ENCODE measurements around the gene TECPR2.

Gene TECPR2

DNA sequence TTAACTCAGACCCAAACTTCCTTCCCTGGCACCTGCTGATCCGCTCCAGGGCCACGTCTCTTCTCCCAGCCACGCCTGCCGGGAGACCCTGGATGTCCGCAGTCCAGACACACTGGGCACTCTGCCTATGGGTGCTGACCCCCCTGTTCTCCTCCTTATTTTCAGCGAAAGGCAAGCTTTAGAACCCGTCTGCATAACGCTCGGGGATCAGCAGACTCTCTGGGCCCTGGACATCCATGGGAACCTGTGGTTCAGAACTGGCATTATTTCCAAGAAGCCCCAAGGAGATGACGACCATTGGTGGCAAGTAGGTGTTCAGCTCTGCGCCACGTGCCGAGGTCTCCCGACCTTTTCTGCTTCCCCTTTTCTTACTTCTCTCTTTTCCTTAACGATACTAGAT, 82.9 kb downstream of the TECPR2 start:
- DNase-seq (ENCODE audit: insufficient read length, low spot score) (no peak), FAIRE-seq (no peak)
- TF ChIP-seq SPI1 (IDR thresholded peaks at IDR 0.05; ENCODE audit: low read depth, low read length) = no peak
- no peak for TF ChIP-seq POLR2A (IDR thresholded peaks at IDR 0.05; ENCODE audit: low read depth, low read length)
- TF ChIP-seq PAX5 (IDR thresholded peaks at IDR 0.05; ENCODE audit: insufficient read depth, low read length, severe bottlenecking) = no peak
- TF ChIP-seq TAF1 (IDR thresholded peaks at IDR 0.05; ENCODE audit: low read depth, low read length) = no peak
- no peak for TF ChIP-seq POLR2AphosphoS5 (IDR thresholded peaks at IDR 0.05; ENCODE audit: low read depth, low read length)
- TF ChIP-seq POU2F2 (IDR thresholded peaks at IDR 0.05; ENCODE audit: low read depth, low read length) = no peak

DNA sequence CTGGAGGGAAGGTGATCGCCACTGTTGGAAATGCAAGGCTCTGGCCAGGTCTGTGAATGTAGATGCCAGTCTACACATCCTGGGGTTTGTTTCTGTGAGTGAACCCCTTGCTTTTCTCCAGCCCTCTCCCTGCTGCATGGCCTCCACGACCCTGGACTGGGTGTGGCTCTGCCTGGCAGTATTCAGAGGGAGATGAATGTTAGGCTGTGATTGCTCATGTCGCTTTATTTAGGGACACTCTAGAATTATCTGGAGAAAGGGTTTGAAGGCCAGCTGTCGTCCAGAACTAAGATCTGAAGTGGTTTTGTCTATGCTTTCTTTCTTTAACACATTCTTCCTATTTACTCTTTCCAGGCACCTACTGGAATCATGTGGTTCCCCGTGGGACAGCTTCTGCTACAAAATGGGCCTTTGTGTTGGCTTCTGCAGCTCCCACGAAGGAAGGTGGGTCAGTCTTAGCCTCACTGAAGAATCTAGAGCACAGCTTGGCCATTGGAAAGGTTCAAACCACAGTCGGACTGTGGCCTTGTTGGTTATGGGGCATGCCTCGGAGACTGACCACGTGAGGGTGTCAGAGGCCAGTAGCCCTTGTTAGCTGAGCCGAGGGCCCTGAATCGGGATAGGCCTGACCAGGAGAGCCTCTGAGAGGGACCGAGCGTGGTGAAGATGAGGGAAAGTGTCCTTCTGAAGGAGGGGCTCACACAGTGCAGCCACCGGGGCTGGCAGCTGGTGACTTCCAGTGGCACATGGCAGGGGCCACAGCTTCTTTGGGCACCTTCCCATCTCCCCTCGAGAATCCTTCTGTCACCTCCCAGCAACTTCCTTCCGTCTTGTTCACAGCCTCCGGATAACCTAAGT, 87.7 kb downstream of the TECPR2 start:
- TF ChIP-seq POLR2A (IDR thresholded peaks at IDR 0.05; ENCODE audit: low read depth, low read length) (no peak), TAF1 (IDR thresholded peaks at IDR 0.05; ENCODE audit: low read depth, low read length) (no peak), POU2F2 (IDR thresholded peaks at IDR 0.05; ENCODE audit: low read depth, low read length) (no peak), POLR2AphosphoS5 (IDR thresholded peaks at IDR 0.05; ENCODE audit: low read depth, low read length) (no peak), PAX5 (IDR thresholded peaks at IDR 0.05; ENCODE audit: insufficient read depth, low read length, severe bottlenecking) (no peak), SPI1 (IDR thresholded peaks at IDR 0.05; ENCODE audit: low read depth, low read length) (no peak)
- DNase-seq (ENCODE audit: insufficient read length, low spot score) = no peak
- FAIRE-seq = no peak

DNA sequence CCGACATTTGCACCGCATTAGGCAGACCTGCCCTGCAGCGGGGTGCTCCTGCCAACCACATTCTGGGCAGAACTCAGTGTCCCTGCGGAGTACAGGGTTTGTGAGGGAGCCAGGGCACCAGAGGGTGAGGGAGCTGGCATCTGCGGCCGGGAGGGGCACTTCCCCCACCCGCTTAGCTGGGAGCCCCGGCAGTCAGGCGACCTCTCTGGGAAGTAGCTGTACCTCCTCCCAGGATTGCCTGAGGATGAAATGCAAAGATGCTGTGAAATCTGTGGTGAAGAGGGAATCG, 88.3 kb downstream of the TECPR2 start:
- DNase-seq (ENCODE audit: insufficient read length, low spot score) (no peak), FAIRE-seq (no peak)
- no peak for TF ChIP-seq PAX5 (IDR thresholded peaks at IDR 0.05; ENCODE audit: insufficient read depth, low read length, severe bottlenecking)
- TF ChIP-seq POLR2A (IDR thresholded peaks at IDR 0.05; ENCODE audit: low read depth, low read length) = no peak
- TF ChIP-seq TAF1 (IDR thresholded peaks at IDR 0.05; ENCODE audit: low read depth, low read length) = no peak
- TF ChIP-seq SPI1 (IDR thresholded peaks at IDR 0.05; ENCODE audit: low read depth, low read length) = no peak
- no peak for TF ChIP-seq POU2F2 (IDR thresholded peaks at IDR 0.05; ENCODE audit: low read depth, low read length)
- no peak for TF ChIP-seq POLR2AphosphoS5 (IDR thresholded peaks at IDR 0.05; ENCODE audit: low read depth, low read length)

DNA sequence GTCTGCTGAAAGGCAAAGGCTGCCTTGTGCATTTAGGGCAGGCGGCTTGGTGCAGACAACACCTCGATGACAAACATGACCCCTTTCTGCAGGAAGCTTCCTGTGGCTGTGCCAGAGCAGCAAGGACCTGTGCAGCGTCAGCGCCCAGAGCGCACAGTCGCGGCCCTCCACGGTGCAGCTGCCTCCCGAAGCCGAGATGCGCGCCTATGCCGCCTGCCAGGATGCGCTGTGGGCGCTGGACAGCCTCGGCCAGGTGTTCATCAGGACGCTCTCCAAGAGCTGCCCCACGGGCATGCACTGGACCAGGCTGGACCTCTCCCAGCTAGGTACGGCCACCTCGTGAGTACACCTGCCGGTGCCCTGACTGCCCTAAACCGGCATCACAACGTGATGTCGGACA, 89.6 kb downstream of the TECPR2 start:
- FAIRE-seq (no peak), DNase-seq (ENCODE audit: insufficient read length, low spot score) (no peak)
- TF ChIP-seq POU2F2 (IDR thresholded peaks at IDR 0.05; ENCODE audit: low read depth, low read length) (no peak), POLR2A (IDR thresholded peaks at IDR 0.05; ENCODE audit: low read depth, low read length) (no peak), TAF1 (IDR thresholded peaks at IDR 0.05; ENCODE audit: low read depth, low read length) (no peak), SPI1 (IDR thresholded peaks at IDR 0.05; ENCODE audit: low read depth, low read length) (no peak), PAX5 (IDR thresholded peaks at IDR 0.05; ENCODE audit: insufficient read depth, low read length, severe bottlenecking) (no peak), POLR2AphosphoS5 (IDR thresholded peaks at IDR 0.05; ENCODE audit: low read depth, low read length) (no peak)

DNA sequence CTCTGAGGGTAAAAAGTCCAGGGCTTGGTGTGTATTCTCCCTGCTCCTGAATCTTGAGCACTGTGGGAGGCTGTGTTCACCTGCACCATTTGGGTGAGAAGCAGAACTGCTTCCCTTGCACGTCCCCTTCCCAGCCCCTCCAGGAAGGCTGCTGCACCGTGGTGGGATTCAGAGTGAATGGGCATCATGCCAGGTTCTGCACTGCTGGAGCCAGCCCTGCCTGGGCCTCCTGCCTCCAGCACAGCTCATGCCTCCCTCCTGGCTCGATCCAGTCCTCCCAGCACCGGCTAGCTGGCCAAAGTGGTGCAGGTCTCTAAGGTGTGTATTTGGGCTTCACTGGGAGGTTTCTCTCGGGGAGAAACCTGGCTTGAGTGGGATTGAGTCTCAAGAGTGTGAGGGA, 92.0 kb downstream of the TECPR2 start:
- no peak for TF ChIP-seq POU2F2 (IDR thresholded peaks at IDR 0.05; ENCODE audit: low read depth, low read length)
- TF ChIP-seq POLR2A (IDR thresholded peaks at IDR 0.05; ENCODE audit: low read depth, low read length) = no peak
- no peak for TF ChIP-seq TAF1 (IDR thresholded peaks at IDR 0.05; ENCODE audit: low read depth, low read length)
- TF ChIP-seq POLR2AphosphoS5 (IDR thresholded peaks at IDR 0.05; ENCODE audit: low read depth, low read length) = no peak
- TF ChIP-seq PAX5 (IDR thresholded peaks at IDR 0.05; ENCODE audit: insufficient read depth, low read length, severe bottlenecking) = no peak
- TF ChIP-seq SPI1 (IDR thresholded peaks at IDR 0.05; ENCODE audit: low read depth, low read length) = no peak
- DNase-seq (ENCODE audit: insufficient read length, low spot score) (no peak), FAIRE-seq (no peak)

DNA sequence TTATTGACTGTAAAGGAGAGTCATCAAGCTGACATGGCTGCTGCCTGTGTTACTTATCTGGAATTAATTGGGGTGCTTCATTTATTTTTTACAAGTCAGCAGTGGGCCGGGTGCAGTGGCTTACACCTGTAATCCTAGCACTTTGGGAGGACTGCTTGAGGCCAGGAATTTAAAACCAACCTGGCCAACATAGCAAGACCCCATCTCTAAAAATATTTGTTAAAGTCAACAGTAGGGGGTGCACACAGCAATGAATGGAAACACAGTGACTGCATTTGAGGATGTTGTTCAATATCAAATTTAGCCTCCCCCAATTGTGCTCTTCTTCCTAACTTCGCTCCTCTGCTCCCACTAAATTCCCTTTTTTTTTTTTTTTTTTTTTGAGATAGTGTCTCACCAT, 94.8 kb downstream of the TECPR2 start:
- FAIRE-seq (no peak), DNase-seq (ENCODE audit: insufficient read length, low spot score) (no peak)
- TF ChIP-seq TAF1 (IDR thresholded peaks at IDR 0.05; ENCODE audit: low read depth, low read length) = no peak
- TF ChIP-seq POU2F2 (IDR thresholded peaks at IDR 0.05; ENCODE audit: low read depth, low read length) = no peak
- TF ChIP-seq POLR2AphosphoS5 (IDR thresholded peaks at IDR 0.05; ENCODE audit: low read depth, low read length) = no peak
- TF ChIP-seq POLR2A (IDR thresholded peaks at IDR 0.05; ENCODE audit: low read depth, low read length) = no peak
- TF ChIP-seq SPI1 (IDR thresholded peaks at IDR 0.05; ENCODE audit: low read depth, low read length) = no peak
- TF ChIP-seq PAX5 (IDR thresholded peaks at IDR 0.05; ENCODE audit: insufficient read depth, low read length, severe bottlenecking) = no peak

DNA sequence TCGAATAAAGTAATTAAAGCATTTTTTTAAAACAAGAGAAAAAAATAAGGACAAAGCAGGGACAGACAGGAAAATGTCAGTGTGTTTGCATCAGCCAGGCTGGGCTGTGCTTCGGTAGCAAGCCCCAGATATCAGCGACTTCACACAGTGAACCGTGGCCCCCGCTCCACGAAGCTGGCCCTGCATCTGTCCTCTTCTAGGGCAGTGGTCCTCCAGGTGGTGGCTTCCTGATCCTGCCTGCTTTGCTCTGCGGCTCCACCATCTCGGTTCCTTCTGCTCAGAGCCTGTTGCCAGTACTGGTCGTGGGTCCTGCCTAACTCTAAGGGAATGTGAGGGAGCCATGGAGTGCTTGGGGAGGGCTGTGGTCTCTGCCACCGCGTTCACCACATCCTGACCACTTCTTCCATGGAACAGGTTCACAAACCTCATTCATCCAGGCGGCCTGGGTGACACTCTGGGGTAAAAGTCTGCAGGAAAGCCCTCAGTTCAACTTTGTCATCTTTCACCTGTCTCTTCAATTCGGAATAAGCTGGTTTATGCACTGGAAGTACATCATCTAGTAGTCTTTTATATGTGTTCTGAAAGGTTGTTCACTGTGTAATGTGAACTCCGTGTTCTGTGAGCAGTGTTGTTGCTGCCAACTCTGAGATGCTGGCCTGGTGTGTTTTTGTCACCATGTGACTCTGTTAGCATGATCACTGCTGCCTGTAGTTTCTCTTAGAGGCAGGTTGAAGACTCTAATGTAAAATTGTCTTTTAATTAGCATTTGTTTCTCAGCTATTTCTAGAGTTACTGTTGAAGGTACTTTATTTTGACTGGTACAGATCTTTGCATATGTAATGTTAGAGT, 99.0 kb downstream of the TECPR2 start:
- TF ChIP-seq TAF1 (IDR thresholded peaks at IDR 0.05; ENCODE audit: low read depth, low read length) (no peak), SPI1 (IDR thresholded peaks at IDR 0.05; ENCODE audit: low read depth, low read length) (no peak), POU2F2 (IDR thresholded peaks at IDR 0.05; ENCODE audit: low read depth, low read length) (no peak), PAX5 (IDR thresholded peaks at IDR 0.05; ENCODE audit: insufficient read depth, low read length, severe bottlenecking) (no peak), POLR2A (IDR thresholded peaks at IDR 0.05; ENCODE audit: low read depth, low read length) (no peak), POLR2AphosphoS5 (IDR thresholded peaks at IDR 0.05; ENCODE audit: low read depth, low read length) (no peak)
- FAIRE-seq = no peak

DNA sequence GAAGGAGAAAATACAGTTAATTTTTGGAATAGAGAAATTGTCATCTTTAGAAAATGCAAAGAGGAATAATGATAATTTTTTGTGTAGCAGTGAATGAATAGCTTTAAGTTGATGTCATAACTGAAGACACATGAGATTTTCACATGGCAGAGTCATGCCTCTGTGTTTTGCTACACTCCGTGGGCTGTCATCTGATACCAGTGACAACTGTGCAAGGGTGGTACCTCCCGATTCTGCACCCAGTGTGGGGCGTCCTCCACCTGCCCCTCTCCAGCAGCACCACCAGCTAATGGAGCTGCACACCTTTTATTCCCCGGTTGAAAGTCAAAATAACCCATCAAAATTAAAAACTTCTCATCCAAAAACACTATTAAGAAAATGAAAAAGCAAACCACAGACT, 99.7 kb downstream of the TECPR2 start:
- TF ChIP-seq TAF1 (IDR thresholded peaks at IDR 0.05; ENCODE audit: low read depth, low read length) (no peak), PAX5 (IDR thresholded peaks at IDR 0.05; ENCODE audit: insufficient read depth, low read length, severe bottlenecking) (no peak), POU2F2 (IDR thresholded peaks at IDR 0.05; ENCODE audit: low read depth, low read length) (no peak), POLR2AphosphoS5 (IDR thresholded peaks at IDR 0.05; ENCODE audit: low read depth, low read length) (no peak), SPI1 (IDR thresholded peaks at IDR 0.05; ENCODE audit: low read depth, low read length) (no peak), POLR2A (IDR thresholded peaks at IDR 0.05; ENCODE audit: low read depth, low read length) (no peak)
- FAIRE-seq = no peak
- no peak for DNase-seq (ENCODE audit: insufficient read length, low spot score)

More for the DNA sequence above, 99.0 kb downstream of the TECPR2 start:
- no peak for DNase-seq (ENCODE audit: insufficient read length, low spot score)

DNA sequence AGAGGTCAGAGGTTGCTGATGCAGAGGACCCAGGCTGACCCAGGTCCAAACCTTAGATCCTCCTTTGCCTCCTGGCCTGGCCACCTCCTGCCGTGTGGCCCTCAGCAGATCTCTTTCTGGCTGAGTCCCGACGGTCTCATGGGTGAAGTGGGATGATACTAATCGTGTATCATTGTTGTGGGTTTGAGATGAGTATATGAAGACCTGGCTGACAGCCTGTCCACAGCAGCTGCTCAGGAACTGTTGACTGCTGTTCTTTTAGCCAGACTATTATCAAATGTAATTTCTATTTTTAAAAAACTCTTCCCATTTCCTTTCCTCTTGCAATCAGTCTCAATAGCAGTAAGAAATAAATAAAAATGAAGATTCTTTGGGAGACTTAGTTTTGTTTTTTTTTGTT, 101.3 kb downstream of the TECPR2 start:
- DNase-seq (ENCODE audit: insufficient read length, low spot score) (no peak), FAIRE-seq (no peak)
- TF ChIP-seq POLR2A (IDR thresholded peaks at IDR 0.05; ENCODE audit: low read depth, low read length) (no peak), TAF1 (IDR thresholded peaks at IDR 0.05; ENCODE audit: low read depth, low read length) (no peak), POLR2AphosphoS5 (IDR thresholded peaks at IDR 0.05; ENCODE audit: low read depth, low read length) (no peak), POU2F2 (IDR thresholded peaks at IDR 0.05; ENCODE audit: low read depth, low read length) (no peak), SPI1 (IDR thresholded peaks at IDR 0.05; ENCODE audit: low read depth, low read length) (no peak), PAX5 (IDR thresholded peaks at IDR 0.05; ENCODE audit: insufficient read depth, low read length, severe bottlenecking) (no peak)
